Central memory CD8-positive, alpha-beta T cell (primary cell): ENCODE results near the gene LMX1A.

ENCODE experiments used
- ATAC-seq: fragments of 150-1000 bp; cut with Tn5 transposase; replicated peaks from 2 replicates; pipeline ENCODE4 v1.10.0; 2022; ENCODE audit warnings: mild to moderate bottlenecking, moderate FRiP score, moderate number of reproducible peaks; ENCODE audit not compliant: poor library complexity, severe bottlenecking; ENCODE audit errors: extremely low read depth
- DNase-seq, 2 donors: peaks; one replicate each; pipeline ENCODE4 v3.0.0; 2021; ENCODE audit warnings: low spot score in 2 of 2
- H3K27ac Mint-ChIP-seq: one replicate; pipeline ENCODE4 v1.8.0; 2022; ENCODE audit warnings: low read depth, mild to moderate bottlenecking, moderate library complexity, mixed read lengths
- H3K27me3 Mint-ChIP-seq: one replicate; pipeline ENCODE4 v1.8.0; 2022; ENCODE audit warnings: mixed read lengths
- H3K36me3 Mint-ChIP-seq: one replicate; pipeline ENCODE4 v1.8.0; 2022; ENCODE audit warnings: mild to moderate bottlenecking, moderate library complexity, mixed read lengths; ENCODE audit not compliant: insufficient read depth
- H3K4me1 Mint-ChIP-seq: one replicate; pipeline ENCODE4 v1.8.0; 2022; ENCODE audit warnings: mixed read lengths
- H3K4me3 Mint-ChIP-seq: one replicate; pipeline ENCODE4 v1.8.0; 2022; ENCODE audit warnings: mild to moderate bottlenecking, moderate library complexity, mixed read lengths
- H3K9me3 Mint-ChIP-seq: one replicate; pipeline ENCODE4 v1.8.0; 2022; ENCODE audit warnings: mixed read lengths

LMX1A gene

DNA sequence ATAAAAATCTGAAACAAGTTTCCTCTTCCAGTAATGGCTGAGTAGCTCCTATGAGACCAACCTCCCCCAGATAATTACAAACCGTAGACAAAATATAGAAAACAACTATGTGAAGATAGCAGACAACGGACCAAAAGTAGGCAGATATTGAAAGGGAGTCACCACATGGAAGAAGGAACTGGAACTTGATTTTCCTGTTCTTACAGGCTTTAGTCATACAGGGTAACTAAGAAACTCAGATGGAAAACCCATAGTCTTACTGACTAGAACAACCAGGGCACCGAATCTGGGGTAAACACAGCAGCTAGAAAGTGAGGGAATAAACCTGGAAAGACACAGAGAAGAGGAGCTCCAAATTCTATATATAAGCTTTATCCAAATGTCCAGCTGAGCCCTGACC lies 26.0 kb downstream of the LMX1A start:
- DNase-seq = no peak
- no peak overlapping the region for H3K4me3 Mint-ChIP-seq
- H3K27me3 Mint-ChIP-seq = peaks cover 56% of the 10 kb centered on the region
- H3K27ac Mint-ChIP-seq = no peak overlapping the region
- no peaks in the 10 kb centered on the region for H3K36me3 Mint-ChIP-seq
- no peaks in the 10 kb centered on the region for H3K4me1 Mint-ChIP-seq
- H3K9me3 Mint-ChIP-seq = no peaks in the 10 kb centered on the region
- ATAC-seq = no peak

- no peaks in the 10 kb centered on the region for H3K9me3 Mint-ChIP-seq
- no peaks in the 10 kb centered on the region for H3K36me3 Mint-ChIP-seq
- H3K27ac Mint-ChIP-seq = no peak overlapping the region
- DNase-seq = no peak
- H3K27me3 Mint-ChIP-seq = peaks cover 68% of the 10 kb centered on the region
- ATAC-seq = no peak
- no peak overlapping the region for H3K4me3 Mint-ChIP-seq
- H3K4me1 Mint-ChIP-seq = no peaks in the 10 kb centered on the region
These were observed 27.4 kb downstream of the LMX1A start for GRCh38 chr1:165329104-165329503.

- Mint-ChIP-seq H3K9me3 (no peaks in the 10 kb centered on the region), H3K27me3 (peaks cover 68% of the 10 kb centered on the region), H3K4me3 (no peak overlapping the region), H3K27ac (no peak overlapping the region), H3K36me3 (no peaks in the 10 kb centered on the region), H3K4me1 (no peaks in the 10 kb centered on the region)
- ATAC-seq (no peak), DNase-seq (no peak)
These were observed 28.4 kb downstream of the LMX1A start for GRCh38 chr1:165328136-165328535.

GRCh38 chr1:165327538-165327937 lies 29.0 kb downstream of the LMX1A start:
- Mint-ChIP-seq H3K9me3 (no peaks in the 10 kb centered on the region), H3K4me1 (no peaks in the 10 kb centered on the region), H3K27ac (no peak overlapping the region), H3K27me3 (peaks cover 66% of the 10 kb centered on the region), H3K4me3 (no peak overlapping the region), H3K36me3 (no peaks in the 10 kb centered on the region)
- ATAC-seq = no peak
- no peak for DNase-seq

GRCh38 chr1:165325460-165326203 lies 30.9 kb downstream of the LMX1A start:
- H3K9me3 Mint-ChIP-seq = no peaks in the 10 kb centered on the region
- DNase-seq (no peak), ATAC-seq (no peak)
- H3K27ac Mint-ChIP-seq = no peak overlapping the region
- no peaks in the 10 kb centered on the region for H3K36me3 Mint-ChIP-seq
- peaks cover 77% of the 10 kb centered on the region for H3K27me3 Mint-ChIP-seq
- H3K4me1 Mint-ChIP-seq = no peaks in the 10 kb centered on the region
- no peak overlapping the region for H3K4me3 Mint-ChIP-seq

DNA sequence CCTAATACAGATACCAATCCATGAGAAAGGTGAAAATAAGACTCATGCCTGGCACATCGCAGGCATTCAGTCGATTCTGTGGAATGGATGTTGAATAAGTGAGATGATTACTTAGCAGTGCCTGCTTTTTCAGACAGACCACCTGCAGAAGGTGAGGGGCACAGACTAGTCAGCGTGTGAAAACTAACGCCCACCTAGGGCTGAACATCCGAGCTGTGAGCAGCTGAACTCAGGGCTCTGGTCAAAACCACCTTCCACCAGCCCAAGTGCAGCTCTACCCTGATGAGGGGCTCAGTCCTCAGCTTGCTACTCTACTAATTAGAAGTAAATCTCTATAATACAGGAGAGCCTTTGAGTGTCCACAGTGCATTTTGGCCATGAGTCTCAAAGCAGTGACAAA lies 32.5 kb downstream of the LMX1A start:
- no peak for ATAC-seq
- DNase-seq = no peak
- H3K36me3 Mint-ChIP-seq = no peaks in the 10 kb centered on the region
- no peaks in the 10 kb centered on the region for H3K4me1 Mint-ChIP-seq
- H3K9me3 Mint-ChIP-seq = no peaks in the 10 kb centered on the region
- no peak overlapping the region for H3K4me3 Mint-ChIP-seq
- H3K27me3 Mint-ChIP-seq = peaks cover 78% of the 10 kb centered on the region
- no peak overlapping the region for H3K27ac Mint-ChIP-seq

GRCh38 chr1:165317612-165318011 lies 38.9 kb downstream of the LMX1A start:
- Mint-ChIP-seq H3K27me3 (peaks cover 59% of the 10 kb centered on the region), H3K4me1 (no peaks in the 10 kb centered on the region), H3K4me3 (no peak overlapping the region), H3K27ac (no peak overlapping the region), H3K9me3 (no peaks in the 10 kb centered on the region), H3K36me3 (no peaks in the 10 kb centered on the region)
- no peak for ATAC-seq
- DNase-seq = no peak

GRCh38 chr1:165316153-165316772 lies 40.3 kb downstream of the LMX1A start:
- DNase-seq (no peak), ATAC-seq (no peak)
- no peak overlapping the region for H3K4me3 Mint-ChIP-seq
- peaks cover 51% of the 10 kb centered on the region for H3K27me3 Mint-ChIP-seq
- H3K9me3 Mint-ChIP-seq = no peaks in the 10 kb centered on the region
- H3K36me3 Mint-ChIP-seq = no peaks in the 10 kb centered on the region
- no peak overlapping the region for H3K27ac Mint-ChIP-seq
- H3K4me1 Mint-ChIP-seq = no peaks in the 10 kb centered on the region

DNA sequence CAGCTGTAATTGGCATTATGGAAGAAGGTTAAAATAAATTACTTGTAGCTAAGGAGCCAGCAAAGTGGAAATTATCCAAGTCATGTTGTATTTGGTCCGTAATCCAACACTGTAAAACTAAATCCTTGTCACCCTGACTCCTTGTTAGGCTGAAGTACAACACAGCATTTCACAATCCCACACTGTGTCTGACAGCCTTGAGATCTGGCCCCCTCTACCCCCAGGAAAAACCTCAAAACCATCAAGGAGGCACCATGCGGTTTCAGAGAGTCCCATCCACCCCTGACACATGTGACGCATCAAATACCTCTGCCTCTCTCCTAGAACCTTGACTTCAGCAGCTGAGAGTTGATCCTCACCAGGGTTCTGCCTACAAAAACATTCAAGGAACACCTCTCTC lies 41.0 kb downstream of the LMX1A start:
- DNase-seq (no peak), ATAC-seq (no peak)
- Mint-ChIP-seq H3K4me1 (no peaks in the 10 kb centered on the region), H3K27me3 (peaks cover 48% of the 10 kb centered on the region), H3K4me3 (no peak overlapping the region), H3K36me3 (no peaks in the 10 kb centered on the region), H3K27ac (no peak overlapping the region), H3K9me3 (no peaks in the 10 kb centered on the region)

GRCh38 chr1:165313903-165314302 lies 42.6 kb downstream of the LMX1A start:
- peaks cover 40% of the 10 kb centered on the region for H3K27me3 Mint-ChIP-seq
- DNase-seq = no peak
- no peaks in the 10 kb centered on the region for H3K4me1 Mint-ChIP-seq
- H3K4me3 Mint-ChIP-seq = no peak overlapping the region
- ATAC-seq = no peak
- H3K9me3 Mint-ChIP-seq = no peaks in the 10 kb centered on the region
- H3K36me3 Mint-ChIP-seq = no peaks in the 10 kb centered on the region
- no peak overlapping the region for H3K27ac Mint-ChIP-seq

GRCh38 chr1:165312591-165312990 lies 43.9 kb downstream of the LMX1A start:
- no peak overlapping the region for H3K27ac Mint-ChIP-seq
- no peaks in the 10 kb centered on the region for H3K4me1 Mint-ChIP-seq
- no peaks in the 10 kb centered on the region for H3K9me3 Mint-ChIP-seq
- DNase-seq (no peak), ATAC-seq (no peak)
- H3K36me3 Mint-ChIP-seq = no peaks in the 10 kb centered on the region
- H3K27me3 Mint-ChIP-seq = peaks cover 34% of the 10 kb centered on the region
- no peak overlapping the region for H3K4me3 Mint-ChIP-seq

- no peaks in the 10 kb centered on the region for H3K9me3 Mint-ChIP-seq
- no peak overlapping the region for H3K4me3 Mint-ChIP-seq
- peaks cover 36% of the 10 kb centered on the region for H3K27me3 Mint-ChIP-seq
- H3K4me1 Mint-ChIP-seq = no peaks in the 10 kb centered on the region
- no peaks in the 10 kb centered on the region for H3K36me3 Mint-ChIP-seq
- no peak overlapping the region for H3K27ac Mint-ChIP-seq
- ATAC-seq = no peak
- no peak for DNase-seq
These were observed 49.7 kb downstream of the LMX1A start for GRCh38 chr1:165306543-165307434.

GRCh38 chr1:165303386-165303785 lies 53.1 kb downstream of the LMX1A start:
- H3K27me3 Mint-ChIP-seq = peaks cover 36% of the 10 kb centered on the region

More at GRCh38 chr1:165303386-165303785, 53.1 kb downstream of the LMX1A start:
- no peaks in the 10 kb centered on the region for H3K36me3 Mint-ChIP-seq
- DNase-seq (no peak), ATAC-seq (no peak)
- H3K4me1 Mint-ChIP-seq = no peaks in the 10 kb centered on the region
- no peak overlapping the region for H3K4me3 Mint-ChIP-seq
- no peaks in the 10 kb centered on the region for H3K9me3 Mint-ChIP-seq
- H3K27ac Mint-ChIP-seq = no peak overlapping the region
